Ishikawa (cell line): ENCODE data around the gene ABCA7.

Experiments used
- CEBPB ChIP-seq: IDR thresholded peaks from 2 replicates; pipeline ENCODE4 v1.6.1; 2012
- CREB1 ChIP-seq: IDR thresholded peaks from 2 replicates; pipeline ENCODE4 v1.6.1; 2012; ENCODE audit warnings: low read depth
- EGR1 ChIP-seq: IDR thresholded peaks from 2 replicates; pipeline ENCODE4 v1.6.1; 2012
- EP300 ChIP-seq: IDR thresholded peaks from 2 replicates; pipeline ENCODE4 v1.6.1; 2012; ENCODE audit warnings: borderline replicate concordance
- FOXM1 ChIP-seq: IDR thresholded peaks from 2 replicates; pipeline ENCODE4 v1.6.1; 2012; ENCODE audit warnings: low read depth, borderline replicate concordance
- MAX ChIP-seq: IDR thresholded peaks from 2 replicates; pipeline ENCODE4 v1.6.1; 2012
- NFIC ChIP-seq: IDR thresholded peaks from 2 replicates; pipeline ENCODE4 v1.6.1; 2012
- RAD21 ChIP-seq: IDR thresholded peaks from 2 replicates; pipeline ENCODE4 v1.6.1; 2012; ENCODE audit warnings: low read depth
- REST ChIP-seq: IDR thresholded peaks from 2 replicates; pipeline ENCODE4 v1.6.1; 2012; ENCODE audit warnings: low read depth, mild to moderate bottlenecking
- TAF1 ChIP-seq: IDR thresholded peaks from 2 replicates; pipeline ENCODE4 v1.6.1; 2012; ENCODE audit warnings: low read depth, mild to moderate bottlenecking
- TCF12 ChIP-seq: IDR thresholded peaks from 2 replicates; pipeline ENCODE4 v1.6.1; 2012; ENCODE audit warnings: low read depth
- TEAD4 ChIP-seq: IDR thresholded peaks from 2 replicates; pipeline ENCODE4 v1.6.1; 2012
- YY1 ChIP-seq: IDR thresholded peaks from 2 replicates; pipeline ENCODE4 v1.6.1; 2012; ENCODE audit warnings: low read depth
- ZBTB7A ChIP-seq: IDR thresholded peaks from 2 replicates; pipeline ENCODE4 v1.6.1; 2012; ENCODE audit warnings: low read depth
- TF ChIP-seq, protein P1 (sequence below): IDR thresholded peaks from 2 replicates; pipeline ENCODE4 v1.6.1; 2012

Gene ABCA7

DNA sequence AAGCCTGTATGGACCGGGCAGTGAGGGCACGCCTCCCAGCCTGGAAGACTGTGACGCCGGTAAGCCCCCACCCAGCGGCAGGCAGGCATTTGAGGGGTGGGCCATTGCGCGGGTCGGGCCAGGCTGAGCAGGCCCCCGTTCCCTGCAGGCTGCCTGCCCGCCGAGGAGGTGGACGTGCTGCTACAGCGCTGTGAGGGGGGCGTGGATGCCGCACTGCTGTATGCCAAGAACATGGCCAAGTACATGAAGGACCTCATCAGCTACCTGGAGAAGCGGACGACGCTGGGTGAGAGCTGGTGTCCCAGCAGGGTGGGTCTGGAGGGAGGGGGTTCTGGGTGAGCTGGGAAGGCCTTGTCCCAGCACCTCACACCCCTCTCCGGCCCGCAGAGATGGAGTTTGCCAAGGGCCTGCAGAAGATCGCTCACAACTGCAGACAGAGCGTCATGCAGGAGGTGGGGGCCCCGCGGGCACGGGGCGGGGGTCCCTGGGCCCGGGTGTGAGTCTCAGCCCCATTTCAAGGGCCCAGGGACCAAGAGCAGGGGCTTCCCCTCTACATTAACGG is 34.1 kb downstream of the ABCA7 start:
- no peak for TF ChIP-seq CREB1
- no peak for TF ChIP-seq REST
- TF ChIP-seq TCF12 = no peak
- no peak for TF ChIP-seq EGR1
- TF ChIP-seq ZBTB7A = 0 out of 2 replicates have a peak, but pooled peaks have one; percentile 65

GRCh38 chr19:1074544-1075283 is 34.8 kb downstream of the ABCA7 start:
- TF ChIP-seq ZBTB7A (0 out of 2 replicates have a peak, but pooled peaks have one; percentile 14), EP300 (no peak), EGR1 (0 out of 2 replicates have a peak, but pooled peaks have one; percentile 2), NFIC (peak; percentile 64; the same call in 1 of the 2 replicates), RAD21 (no peak), MAX (0 out of 2 replicates have a peak, but pooled peaks have one; percentile 19)
- TF ChIP-seq, protein P1, sequence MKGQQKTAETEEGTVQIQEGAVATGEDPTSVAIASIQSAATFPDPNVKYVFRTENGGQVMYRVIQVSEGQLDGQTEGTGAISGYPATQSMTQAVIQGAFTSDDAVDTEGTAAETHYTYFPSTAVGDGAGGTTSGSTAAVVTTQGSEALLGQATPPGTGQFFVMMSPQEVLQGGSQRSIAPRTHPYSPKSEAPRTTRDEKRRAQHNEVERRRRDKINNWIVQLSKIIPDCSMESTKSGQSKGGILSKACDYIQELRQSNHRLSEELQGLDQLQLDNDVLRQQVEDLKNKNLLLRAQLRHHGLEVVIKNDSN = no peak

- no peak for TF ChIP-seq NFIC
These were observed 36.1 kb downstream of the ABCA7 start for GRCh38 chr19:1076046-1076386.

GRCh38 chr19:1076951-1077350 is 37.0 kb downstream of the ABCA7 start:
- TF ChIP-seq MAX (0 out of 2 replicates have a peak, but pooled peaks have one; percentile 37), EP300 (peak; percentile 42; the same call in 1 of the 2 replicates), REST (no peak), TCF12 (0 out of 2 replicates have a peak, but pooled peaks have one; percentile 53)

- TF ChIP-seq CREB1 = no peak
- TF ChIP-seq TAF1 = no peak
These were observed 39.7 kb downstream of the ABCA7 start for GRCh38 chr19:1079566-1080111.

DNA sequence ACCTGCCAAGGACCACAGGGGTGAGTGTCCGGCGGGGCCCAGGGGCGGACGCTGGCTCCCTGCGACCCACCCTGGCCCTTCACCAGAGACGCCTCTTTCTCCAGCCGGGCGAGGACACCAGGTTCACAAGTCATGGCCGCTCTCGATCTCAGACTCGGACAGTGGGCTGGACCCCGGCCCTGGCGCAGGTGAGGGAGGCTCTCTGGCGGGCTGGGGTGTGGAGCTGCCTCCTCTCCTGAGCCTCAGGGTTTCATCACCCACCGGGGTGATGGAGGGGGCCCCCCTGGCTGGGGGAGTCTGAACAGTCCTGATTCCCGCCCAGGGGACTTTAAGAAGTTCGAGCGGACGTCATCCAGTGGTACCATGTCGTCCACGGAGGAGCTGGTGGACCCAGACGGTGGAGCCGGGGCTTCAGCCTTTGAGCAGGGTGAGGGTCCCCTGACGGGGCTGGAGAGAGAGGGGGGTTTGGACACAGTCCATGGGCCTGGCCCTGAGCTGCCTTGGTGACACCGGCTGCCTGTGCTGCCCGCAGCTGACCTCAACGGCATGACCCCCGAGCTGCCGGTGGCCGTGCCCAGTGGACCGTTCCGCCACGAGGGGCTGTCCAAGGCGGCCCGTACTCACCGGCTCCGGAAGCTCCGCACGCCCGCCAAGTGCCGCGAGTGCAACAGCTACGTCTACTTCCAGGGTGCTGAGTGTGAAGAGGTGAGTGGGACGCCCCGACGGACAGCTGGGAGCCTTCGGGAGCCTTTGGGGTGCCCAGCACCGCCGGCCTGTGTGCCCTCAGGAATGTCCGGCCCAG is 40.7 kb downstream of the ABCA7 start:
- no peak for TF ChIP-seq CREB1
- TF ChIP-seq EGR1 = no peak
- TF ChIP-seq YY1 = no peak
- TF ChIP-seq NFIC = no peak
- TF ChIP-seq RAD21 = no peak
- no peak for TF ChIP-seq FOXM1
- no peak for TF ChIP-seq EP300
- no peak for TF ChIP-seq TCF12
- TF ChIP-seq REST = no peak
- TF ChIP-seq MAX = no peak
- TF ChIP-seq ZBTB7A = no peak
- no peak for TF ChIP-seq TAF1
- no peak for TF ChIP-seq TEAD4
- TF ChIP-seq CEBPB = no peak
- TF ChIP-seq, protein P1 = no peak
